ENCODE results near the gene KCNMB4. TPM values are rescaled to one million over a fixed set of nuclear protein-coding genes. Genes with fewer than 3 reads are reported as not detected.

The KCNMB4 gene
- total RNA-seq, 1 experiment from 2014 or later, result 0.23 TPM

GRCh38 chr12:70451528-70451927 lies 85.4 kb downstream of the KCNMB4 start:
- no peak overlapping the region for H3K27ac Mint-ChIP-seq (ENCODE audit: unreplicated experiment)
- H3K9me3 ChIP-seq, result peaks cover 6% of the 10 kb centered on the region; the same call in 1 of the 2 replicates
- no peak overlapping the region for H3K4me3 Mint-ChIP-seq (ENCODE audit: unreplicated experiment)
- no peak for DNase-seq
- peaks cover 6% of the 10 kb centered on the region for H3K27me3 Mint-ChIP-seq (ENCODE audit: insufficient read depth, unreplicated experiment)
- H3K9me3 Mint-ChIP-seq (ENCODE audit: unreplicated experiment), result peaks cover 10% of the 10 kb centered on the region
- intact Hi-C loops (cut with micrococcal nuclease; ENCODE audit: unreplicated experiment), result no loop called here
- H3K36me3 ChIP-seq (ENCODE audit: control insufficient read depth, insufficient read depth, low read length), result no peaks in the 10 kb centered on the region
- H3K4me1 Mint-ChIP-seq (ENCODE audit: low read depth, unreplicated experiment), result no peaks in the 10 kb centered on the region
- POLR2A ChIA-PET, result no interaction called here
- BruUV-seq (replicated peaks), result no TSS peak
- no peak for TF ChIP-seq CTCF (IDR thresholded peaks at IDR 0.05; ENCODE audit: insufficient read depth in 1 of 2, low read depth in 1 of 2, low read length in 1 of 2, severe bottlenecking in 1 of 2, unreplicated experiment in 1 of 2)
- no peak overlapping the region for H3K4me3 ChIP-seq (ENCODE audit: low read depth, low read length)
- no peaks in the 10 kb centered on the region for H3K4me1 ChIP-seq
- no peaks in the 10 kb centered on the region for H3K36me3 Mint-ChIP-seq (ENCODE audit: insufficient read depth, unreplicated experiment)
- no peaks in the 10 kb centered on the region for H3K27me3 ChIP-seq (replicated peaks; ENCODE audit: control insufficient read depth, insufficient read depth, low read length)
- CTCF ChIA-PET, result no interaction called here

GRCh38 chr12:70456953-70457352 lies 90.9 kb downstream of the KCNMB4 start:
- POLR2A ChIA-PET, result no interaction called here
- no peaks in the 10 kb centered on the region for H3K36me3 Mint-ChIP-seq (ENCODE audit: insufficient read depth, unreplicated experiment)

GRCh38 chr12:70459786-70460185 lies 93.7 kb downstream of the KCNMB4 start:
- TF ChIP-seq CTCF (IDR thresholded peaks at IDR 0.05; ENCODE audit: insufficient read depth in 1 of 2, low read depth in 1 of 2, low read length in 1 of 2, severe bottlenecking in 1 of 2, unreplicated experiment in 1 of 2), result no peak
- no TSS peak for BruUV-seq (replicated peaks)
- no peaks in the 10 kb centered on the region for H3K36me3 ChIP-seq (ENCODE audit: control insufficient read depth, insufficient read depth, low read length)
- no peak overlapping the region for H3K27ac Mint-ChIP-seq (ENCODE audit: unreplicated experiment)
- H3K4me1 ChIP-seq, result no peaks in the 10 kb centered on the region
- H3K4me3 ChIP-seq (ENCODE audit: low read depth, low read length), result no peak overlapping the region
- H3K36me3 Mint-ChIP-seq (ENCODE audit: insufficient read depth, unreplicated experiment), result no peaks in the 10 kb centered on the region
- peaks cover 14% of the 10 kb centered on the region for H3K9me3 ChIP-seq
- peaks cover 6% of the 10 kb centered on the region for H3K27me3 Mint-ChIP-seq (ENCODE audit: insufficient read depth, unreplicated experiment)
- no peak for DNase-seq
- H3K9me3 Mint-ChIP-seq (ENCODE audit: unreplicated experiment), result peaks cover 23% of the 10 kb centered on the region
- ChIA-PET CTCF (no interaction called here), POLR2A (no interaction called here)
- H3K4me1 Mint-ChIP-seq (ENCODE audit: low read depth, unreplicated experiment), result no peaks in the 10 kb centered on the region
- H3K27me3 ChIP-seq (replicated peaks; ENCODE audit: control insufficient read depth, insufficient read depth, low read length), result no peaks in the 10 kb centered on the region
- H3K4me3 Mint-ChIP-seq (ENCODE audit: unreplicated experiment), result no peak overlapping the region
- intact Hi-C loops (cut with micrococcal nuclease; ENCODE audit: unreplicated experiment), result no loop called here

More at GRCh38 chr12:70456953-70457352, 90.9 kb downstream of the KCNMB4 start:
- intact Hi-C loops (cut with micrococcal nuclease; ENCODE audit: unreplicated experiment), result no loop called here
- no peak for DNase-seq
- Histone ChIP-seq H3K4me3 (ENCODE audit: low read depth, low read length) (no peak overlapping the region), H3K9me3 (peaks cover 6% of the 10 kb centered on the region; the same call in 1 of the 2 replicates), H3K27me3 (replicated peaks; ENCODE audit: control insufficient read depth, insufficient read depth, low read length) (no peaks in the 10 kb centered on the region), H3K36me3 (ENCODE audit: control insufficient read depth, insufficient read depth, low read length) (no peaks in the 10 kb centered on the region), H3K4me1 (no peaks in the 10 kb centered on the region)
- Mint-ChIP-seq H3K4me1 (ENCODE audit: low read depth, unreplicated experiment) (no peaks in the 10 kb centered on the region), H3K27ac (ENCODE audit: unreplicated experiment) (no peak overlapping the region), H3K27me3 (ENCODE audit: insufficient read depth, unreplicated experiment) (peaks cover 6% of the 10 kb centered on the region), H3K9me3 (ENCODE audit: unreplicated experiment) (peaks cover 10% of the 10 kb centered on the region), H3K4me3 (ENCODE audit: unreplicated experiment) (no peak overlapping the region)
- TF ChIP-seq CTCF (IDR thresholded peaks at IDR 0.05; ENCODE audit: insufficient read depth in 1 of 2, low read depth in 1 of 2, low read length in 1 of 2, severe bottlenecking in 1 of 2, unreplicated experiment in 1 of 2), result no peak
- CTCF ChIA-PET, result no interaction called here
- BruUV-seq (replicated peaks), result no TSS peak
